Myocyte (in vitro differentiated cells): ENCODE data around the gene CRB2. TPM values are rescaled to one million over a fixed set of nuclear protein-coding genes. Genes with fewer than 3 reads are reported as not detected.

Source experiments
- DNase-seq: peaks from one replicate; pipeline ENCODE4 v3.0.0-alpha.2; 2012; ENCODE audit warnings: low read depth
- microRNA counts: library from miRNA; unstranded; fragments of <30 nt; microRNA quantifications from one replicate; lab custom pipeline; 2016
- microRNA-seq: library from miRNA; unstranded; fragments of <30 nt; microRNA quantifications from one replicate; pipeline ENCODE4, GENCODE V29; 2016
- total RNA-seq: library from RNA; depleted of rRNA; stranded (reverse); fragments of >200 nt; gene quantifications from 2 replicates; pipeline ENCODE4 v1.2.3, GENCODE V29; 2014

The CRB2 gene
- total RNA-seq, 1 donor from 2014 or later, result not detected

DNA sequence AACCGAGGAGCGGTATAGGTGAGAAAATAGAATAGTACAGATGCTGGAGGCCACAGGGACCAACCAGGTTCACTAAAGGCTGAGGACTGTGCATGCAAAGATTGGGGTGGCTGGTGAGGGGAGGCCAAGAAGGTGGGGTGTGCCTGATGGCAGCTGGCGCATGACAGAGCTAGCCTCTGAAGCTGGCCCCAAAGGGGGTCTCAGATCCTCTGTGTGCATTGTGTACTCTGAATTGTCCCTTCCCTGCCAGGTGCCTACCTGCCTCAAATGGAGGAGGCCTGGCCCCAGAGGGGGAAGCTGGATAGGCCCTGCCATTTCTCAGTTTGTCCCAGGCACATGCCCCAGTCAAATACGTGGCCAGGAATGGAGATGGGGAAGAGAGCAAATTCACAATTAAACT, 63.1 kb downstream of the CRB2 start:
- no peak for DNase-seq

DNA sequence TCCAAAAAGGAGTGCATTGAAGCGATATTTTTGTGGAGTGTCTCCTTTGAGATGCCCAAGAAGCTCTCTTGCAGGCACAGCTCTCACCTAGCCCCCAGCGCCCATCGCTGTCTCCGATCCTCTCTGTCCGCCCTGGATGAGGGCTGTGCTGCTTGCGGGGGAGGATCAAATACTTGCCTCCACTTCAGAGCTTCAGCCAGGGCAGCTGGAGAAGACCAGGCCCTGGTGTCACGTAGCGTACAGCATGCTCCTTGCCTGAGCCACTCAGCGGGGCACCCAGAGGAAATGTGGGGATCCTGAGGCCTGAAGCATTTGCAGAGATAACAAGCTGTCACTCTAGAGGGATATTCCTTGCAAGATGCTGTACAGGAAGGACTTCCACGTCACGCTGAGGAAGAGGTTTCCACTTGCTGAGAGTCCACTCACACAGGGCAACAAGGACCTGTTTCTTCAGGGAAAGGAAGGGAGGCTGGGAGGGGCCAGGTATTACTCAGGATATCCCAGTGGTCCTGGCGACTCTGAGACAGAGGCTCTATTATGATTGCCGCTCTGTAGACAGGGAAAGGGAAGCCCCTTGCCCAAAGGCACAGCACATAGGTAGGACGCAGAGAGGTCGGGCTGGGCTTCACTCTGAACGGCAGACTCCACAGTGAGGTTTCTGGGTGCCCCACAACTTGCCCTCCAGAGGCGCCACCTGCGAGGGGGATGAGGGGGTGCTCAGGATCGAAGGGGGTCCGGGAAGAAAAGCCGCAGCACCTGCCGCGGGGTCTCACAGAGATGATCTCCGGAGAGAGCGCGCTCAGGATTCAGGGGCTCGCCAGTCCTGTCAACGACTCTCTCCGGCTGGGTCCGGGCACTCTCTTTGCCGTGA, 64.0 kb downstream of the CRB2 start:
- no peak for DNase-seq

DNA sequence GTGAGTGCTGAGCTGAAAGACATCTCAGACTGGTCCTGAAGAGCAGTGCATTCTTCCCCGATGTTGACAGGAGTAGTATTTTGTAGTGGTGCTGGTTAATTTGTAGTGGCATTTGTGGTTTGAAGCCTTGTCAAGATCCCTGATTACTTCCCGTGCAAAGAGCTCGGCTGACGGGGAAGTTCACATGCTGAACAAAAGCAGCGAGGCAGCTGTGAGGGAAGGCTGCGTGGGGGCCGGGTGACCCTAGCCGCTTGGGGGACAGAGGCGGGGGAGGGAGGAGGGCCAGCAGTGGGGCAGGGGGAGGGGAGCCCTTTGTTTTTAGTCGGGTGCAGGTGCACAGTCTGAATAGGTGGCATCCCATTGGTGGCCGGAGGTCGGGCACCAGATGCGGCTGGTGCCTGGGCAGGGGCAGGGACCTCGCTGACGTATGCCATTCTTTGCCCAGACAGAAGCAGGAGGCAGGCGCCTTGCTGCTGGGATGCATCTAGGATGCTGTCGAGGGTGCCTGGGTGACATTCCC, 64.7 kb downstream of the CRB2 start:
- no peak for DNase-seq

DNA sequence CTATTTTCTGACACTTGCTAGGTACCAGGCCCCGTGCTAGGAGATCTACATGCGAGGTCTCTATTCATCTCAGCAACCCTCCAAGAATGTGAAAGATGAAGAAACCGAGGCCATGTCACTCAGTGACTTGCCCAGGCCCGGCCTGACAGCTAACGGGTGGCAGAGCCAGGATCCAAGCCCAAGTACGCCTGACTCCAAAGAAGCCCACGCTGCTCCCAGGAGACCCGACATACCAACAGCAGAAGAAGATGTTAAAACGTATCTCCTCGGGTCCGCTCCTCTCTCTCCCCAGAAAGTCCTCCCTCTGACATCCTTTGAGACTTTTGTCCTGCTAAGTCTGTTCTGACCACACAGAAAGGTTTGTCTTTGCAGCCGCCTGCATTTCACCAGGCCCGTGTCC, 65.2 kb downstream of the CRB2 start:
- DNase-seq, result no peak

DNA sequence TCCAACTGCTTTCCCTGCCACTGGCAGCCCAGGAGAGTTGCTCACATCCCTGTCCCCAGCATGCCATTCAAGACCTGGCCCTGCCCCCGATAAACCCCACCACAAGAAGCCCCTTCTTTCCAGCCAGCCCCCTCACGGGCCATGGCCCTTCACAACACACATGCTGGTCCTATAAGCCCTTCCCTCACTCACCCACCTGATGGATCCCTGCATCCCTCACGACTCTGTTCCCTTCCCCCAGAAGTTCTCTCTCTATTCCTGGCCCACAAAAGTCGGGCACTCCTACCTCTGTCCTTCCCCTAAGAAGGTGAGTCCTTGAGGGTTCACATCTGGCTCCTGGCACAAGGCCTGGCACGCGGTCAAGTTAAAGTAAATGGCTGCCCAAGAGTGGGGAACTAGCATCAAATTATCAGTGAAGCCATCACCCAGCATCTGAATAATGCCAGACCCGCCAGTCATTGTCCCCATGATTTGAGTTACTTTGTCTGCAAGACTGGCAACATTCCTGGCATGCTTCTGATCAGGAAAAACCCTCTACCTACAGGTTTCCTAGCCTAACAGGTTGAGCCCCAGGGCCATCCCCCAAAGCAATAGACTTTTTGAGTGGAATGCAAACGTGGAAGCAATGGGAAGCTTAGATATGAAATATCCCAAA, 65.9 kb downstream of the CRB2 start:
- no peak for DNase-seq

DNA sequence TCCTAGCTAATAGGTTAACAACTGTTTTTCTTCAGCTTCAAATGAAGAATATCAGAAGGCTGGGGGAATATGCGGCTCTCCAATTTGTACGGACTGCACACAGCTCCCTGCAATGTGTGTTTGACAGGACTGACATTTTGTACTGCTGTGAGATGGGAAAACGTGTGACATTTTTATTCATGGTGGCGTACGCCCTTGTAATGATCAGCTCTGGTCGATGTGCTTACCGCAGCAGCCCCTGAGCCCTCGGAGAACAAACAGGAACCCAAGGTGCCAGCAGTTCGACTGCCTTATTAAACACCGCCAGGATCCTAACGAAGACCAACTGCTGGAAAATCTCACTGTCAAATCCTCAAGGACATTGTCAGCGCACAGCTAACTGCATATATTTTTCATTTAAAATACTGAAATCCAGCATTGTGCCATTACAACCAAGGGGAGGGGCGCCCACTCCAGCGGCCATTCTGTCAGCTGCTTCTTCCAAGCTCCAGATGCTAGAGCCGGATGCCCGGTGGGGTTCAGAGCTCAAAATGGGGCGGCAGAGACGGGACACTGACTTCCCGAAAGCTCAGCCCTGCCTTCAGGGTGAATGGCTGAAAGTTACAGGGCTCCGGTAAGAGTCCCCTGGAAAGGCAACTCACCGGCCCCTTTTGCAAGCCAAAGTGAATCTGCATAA, 66.8 kb downstream of the CRB2 start:
- no peak for DNase-seq

DNA sequence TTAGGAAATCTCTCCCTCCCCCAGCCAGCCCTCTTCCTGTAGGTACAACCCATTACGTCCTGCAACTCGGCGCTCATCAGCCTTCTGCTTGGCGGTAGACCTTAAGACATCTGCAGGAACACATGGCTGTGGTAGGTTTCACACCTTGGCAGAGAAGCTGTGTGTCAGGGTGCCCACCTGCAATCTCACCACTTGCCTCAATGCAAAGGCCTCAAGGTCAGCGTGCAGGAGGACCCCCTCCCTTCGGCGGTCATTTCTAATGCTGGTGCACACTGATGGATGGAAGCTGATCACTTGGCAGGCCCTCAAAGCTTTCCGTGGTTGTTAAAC, 67.3 kb downstream of the CRB2 start:
- DNase-seq, result no peak

DNA sequence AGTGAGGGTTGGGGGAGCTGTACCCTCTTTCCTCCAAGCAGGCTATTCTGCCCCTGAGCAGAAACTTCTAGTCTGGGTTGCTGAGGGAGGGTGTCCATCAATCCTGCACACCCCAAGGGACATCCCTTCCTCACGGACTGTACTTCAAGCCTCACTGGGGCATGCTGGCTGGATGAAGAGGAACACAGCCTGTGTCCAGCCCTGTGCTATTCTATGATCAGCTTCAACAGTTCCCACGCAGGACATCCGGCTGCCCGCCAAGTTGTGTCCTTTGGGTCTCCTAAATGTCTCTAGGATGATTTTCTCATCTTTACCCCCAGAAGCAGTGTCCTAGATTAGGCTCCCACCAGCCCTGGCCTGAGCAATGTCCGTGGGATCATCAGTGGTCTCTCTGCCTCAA, 68.1 kb downstream of the CRB2 start:
- no peak for DNase-seq

DNA sequence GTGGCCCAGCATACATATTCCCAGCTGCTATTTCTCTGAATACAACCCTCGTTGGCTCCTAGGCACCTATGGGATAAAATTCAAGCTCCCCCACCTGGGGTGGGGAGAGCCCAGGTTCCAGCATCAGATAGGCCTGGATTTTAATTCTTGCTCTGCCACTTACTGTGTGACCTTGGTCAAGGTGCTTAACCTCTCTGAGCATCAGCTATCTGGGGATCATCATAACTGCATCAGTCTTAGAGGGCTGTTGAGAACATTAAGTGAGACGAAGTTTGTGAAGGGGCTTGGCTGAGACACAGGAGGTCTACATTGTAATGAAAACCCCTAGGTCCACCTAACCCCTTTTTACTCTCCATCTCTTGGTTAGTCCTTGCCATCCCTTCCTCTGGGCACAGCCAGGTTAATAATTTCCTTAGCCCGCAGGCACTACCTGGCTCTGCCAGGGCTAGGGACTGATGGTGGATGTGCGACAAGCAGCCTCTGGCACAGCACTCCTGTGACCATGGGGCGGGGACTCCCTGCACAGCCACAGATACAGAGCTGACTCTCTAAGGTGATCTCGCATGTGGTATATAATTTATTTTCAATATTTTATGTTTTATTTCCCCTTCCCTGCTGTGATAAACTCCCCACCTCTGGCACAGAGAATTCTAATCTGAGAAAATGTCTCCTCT, 68.7 kb downstream of the CRB2 start:
- DNase-seq, result no peak

DNA sequence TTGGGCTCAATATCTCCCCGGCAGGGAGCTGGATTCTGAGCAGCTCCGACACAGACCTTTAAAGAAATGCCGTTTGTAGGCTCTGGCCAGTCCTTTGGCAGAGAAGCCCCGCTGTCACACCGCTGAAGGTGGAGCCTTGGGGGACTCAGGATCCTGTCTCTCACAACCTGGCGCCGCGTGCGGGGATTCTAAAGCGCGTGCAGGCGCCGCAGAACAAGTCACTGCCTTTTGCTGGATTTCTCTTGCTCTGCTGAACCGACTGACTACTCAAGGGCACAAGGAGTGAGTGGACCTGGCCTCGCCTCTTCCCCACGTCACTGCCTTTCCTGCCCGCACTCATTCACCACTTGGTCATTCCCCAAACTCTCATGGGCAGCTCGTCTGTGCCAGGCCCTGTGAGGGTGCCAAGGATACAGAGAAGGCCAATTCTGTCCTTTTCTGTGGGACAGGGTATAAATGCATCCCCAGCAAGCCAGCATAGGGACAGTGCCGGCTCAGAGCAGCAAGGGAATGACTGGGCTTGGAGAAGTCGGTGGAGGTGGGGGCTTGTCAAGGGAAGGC, 69.3 kb downstream of the CRB2 start:
- DNase-seq, result no peak

DNA sequence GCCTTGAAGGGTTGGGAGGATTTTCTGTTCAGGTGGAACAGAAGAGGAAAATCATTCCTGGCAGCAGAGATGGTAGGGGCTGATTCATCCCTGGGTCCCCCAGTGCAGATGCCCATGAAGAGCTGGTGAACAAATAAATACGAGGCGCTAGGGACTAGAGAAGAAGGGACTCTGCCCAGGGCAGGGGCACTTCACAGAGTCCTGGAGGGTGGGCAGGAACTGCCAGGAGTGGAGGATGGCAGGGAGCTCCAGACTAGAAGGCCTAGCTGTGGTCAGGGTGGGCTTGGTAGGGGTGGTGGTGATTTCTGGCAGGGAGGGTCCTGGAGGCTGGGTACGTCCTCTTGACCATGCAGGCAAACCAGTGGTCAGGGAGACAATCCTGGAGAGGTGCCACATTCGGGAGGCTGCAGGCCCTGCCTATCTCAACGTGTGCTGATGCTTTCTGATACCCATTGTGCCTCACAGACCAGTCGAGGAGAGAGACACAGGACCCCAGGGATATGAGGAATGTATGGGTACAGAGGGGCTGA, 69.9 kb downstream of the CRB2 start:
- no peak for DNase-seq

DNA sequence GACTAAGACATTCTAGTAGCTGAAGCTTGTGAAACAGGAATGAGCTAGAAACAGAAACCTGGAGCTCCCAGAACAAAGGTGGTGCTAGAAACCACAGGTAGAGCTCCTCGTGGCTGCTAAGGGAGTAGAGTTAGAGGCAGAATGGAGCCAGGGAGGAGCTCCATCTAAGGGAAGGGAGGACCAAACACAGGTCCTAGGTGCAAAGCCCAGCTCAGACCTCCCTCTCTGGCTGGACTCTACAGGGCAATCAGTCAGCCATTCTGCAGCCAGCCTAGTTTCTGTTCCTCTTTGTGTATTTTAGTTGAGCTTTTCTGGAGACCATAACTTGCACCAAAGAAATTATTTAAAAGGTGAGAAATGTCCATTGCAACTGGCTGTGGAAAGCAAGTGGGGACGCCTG, 70.4 kb downstream of the CRB2 start:
- DNase-seq, result no peak

MicroRNAs within 50 kb of the gene (microRNA counts, 767-probe panel; counts per million panel counts)
- not detected for microRNA hsa-miR-601 (lab: Ali Mortazavi, UCI)

Small RNA genes lying within 50 kb of the gene (microRNA-seq; reads per million reads assigned to microRNA genes)
- not detected for gene MIR601

Other genes starting within 250 kb of the CRB2 start
- 2.3 and 2.9 TPM in 2 replicates for gene STRBP, start 87.6 kb upstream of the CRB2 start, total RNA-seq